Ovary (tissue), 3 donors: ENCODE measurements around the gene COL6A1.

Experiments
- EP300 ChIP-seq: sonication (generic); formaldehyde crosslinking; IDR thresholded peaks from one replicate; pipeline ENCODE4 v1.6.1; 2017; ENCODE audit warnings: antibody characterized with exemption
- POLR2A ChIP-seq: fragments of 450-650 bp; IDR thresholded peaks from one replicate; pipeline ENCODE4 v1.6.1; 2017; ENCODE audit warnings: antibody characterized with exemption, mild to moderate bottlenecking, moderate library complexity
- TF ChIP-seq, protein P1 (sequence below), 3 donors: fragments of 450-650 bp in 2 of 3; fragments of 200-600 bp in 1 of 3; IDR thresholded peaks; one replicate each; pipeline versions ENCODE4 v1.5.1 to v1.8.0; 2016 to 2022; ENCODE audit warnings: antibody characterized with exemption in 3 of 3, mild to moderate bottlenecking in 1 of 3
- donor health status: DM: no; HTN: no; CAD: no.

DNA sequence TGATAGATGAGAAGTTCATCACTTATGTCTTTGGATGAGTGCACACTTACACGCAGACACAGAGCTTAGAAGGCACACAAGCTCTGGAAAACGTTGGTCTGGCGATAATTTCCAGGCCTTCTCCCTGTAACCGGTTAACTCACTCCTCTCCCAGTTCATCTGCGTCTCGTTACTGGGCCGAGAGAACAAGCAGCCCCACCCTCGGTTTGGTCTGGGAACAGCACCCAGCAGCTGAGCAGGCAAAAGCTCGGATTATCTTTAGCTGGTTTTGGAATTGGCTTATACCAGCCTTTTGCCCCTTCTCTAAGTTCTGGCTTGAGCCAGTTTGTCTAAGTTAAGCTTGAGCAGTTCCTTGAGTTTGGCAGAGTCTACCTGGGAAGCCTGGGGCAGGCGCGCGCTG, 27.3 kb upstream of the COL6A1 start:
- TF ChIP-seq, protein P1, sequence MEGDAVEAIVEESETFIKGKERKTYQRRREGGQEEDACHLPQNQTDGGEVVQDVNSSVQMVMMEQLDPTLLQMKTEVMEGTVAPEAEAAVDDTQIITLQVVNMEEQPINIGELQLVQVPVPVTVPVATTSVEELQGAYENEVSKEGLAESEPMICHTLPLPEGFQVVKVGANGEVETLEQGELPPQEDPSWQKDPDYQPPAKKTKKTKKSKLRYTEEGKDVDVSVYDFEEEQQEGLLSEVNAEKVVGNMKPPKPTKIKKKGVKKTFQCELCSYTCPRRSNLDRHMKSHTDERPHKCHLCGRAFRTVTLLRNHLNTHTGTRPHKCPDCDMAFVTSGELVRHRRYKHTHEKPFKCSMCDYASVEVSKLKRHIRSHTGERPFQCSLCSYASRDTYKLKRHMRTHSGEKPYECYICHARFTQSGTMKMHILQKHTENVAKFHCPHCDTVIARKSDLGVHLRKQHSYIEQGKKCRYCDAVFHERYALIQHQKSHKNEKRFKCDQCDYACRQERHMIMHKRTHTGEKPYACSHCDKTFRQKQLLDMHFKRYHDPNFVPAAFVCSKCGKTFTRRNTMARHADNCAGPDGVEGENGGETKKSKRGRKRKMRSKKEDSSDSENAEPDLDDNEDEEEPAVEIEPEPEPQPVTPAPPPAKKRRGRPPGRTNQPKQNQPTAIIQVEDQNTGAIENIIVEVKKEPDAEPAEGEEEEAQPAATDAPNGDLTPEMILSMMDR (IDR thresholded peaks at IDR 0.05) = no peak
- TF ChIP-seq EP300 (no peak), POLR2A (no peak)
